ENCODE measurements around the gene INPPL1.
"Not testable (repeated sequence)": the region's sequence is repeated elsewhere in the genome, so short reads cannot be mapped to it uniquely, and the experiment has no call there.

Gene INPPL1

GRCh38 chr11:72250661-72251464 lies 26.3 kb downstream of the INPPL1 start:
- TF ChIP-seq Cebpa-rat (IDR thresholded peaks at IDR 0.05) = no peak
- no peaks in the 10 kb centered on the region for H4K20me1 ChIP-seq
- H3K9ac ChIP-seq = no peak overlapping the region
- H3K4me1 ChIP-seq = no peaks in the 10 kb centered on the region
- H3K9me3 ChIP-seq = no peaks in the 10 kb centered on the region
- no peaks in the 10 kb centered on the region for H3K36me3 ChIP-seq
- peaks cover 21% of the 10 kb centered on the region for H3K27me3 ChIP-seq
- no peak overlapping the region for H3K27ac ChIP-seq
- H3K4me3 ChIP-seq = no peak overlapping the region
- H3K4me2 ChIP-seq = no peak overlapping the region

GRCh38 chr11:72251614-72252013 lies 27.0 kb downstream of the INPPL1 start:
- no peak overlapping the region for H3K27ac ChIP-seq
- H3K9me3 ChIP-seq = no peaks in the 10 kb centered on the region
- H4K20me1 ChIP-seq = no peaks in the 10 kb centered on the region
- H3K9ac ChIP-seq = no peak overlapping the region
- H3K4me3 ChIP-seq = no peak overlapping the region
- no peak for TF ChIP-seq Cebpa-rat (IDR thresholded peaks at IDR 0.05)
- no peak overlapping the region for H3K4me2 ChIP-seq
- peaks cover 13% of the 10 kb centered on the region for H3K27me3 ChIP-seq
- H3K4me1 ChIP-seq = no peaks in the 10 kb centered on the region
- no peaks in the 10 kb centered on the region for H3K36me3 ChIP-seq

- no peak for TF ChIP-seq Cebpa-rat (IDR thresholded peaks at IDR 0.05)
- H4K20me1 ChIP-seq = no peaks in the 10 kb centered on the region
- H3K9me3 ChIP-seq = no peaks in the 10 kb centered on the region
- no peak overlapping the region for H3K9ac ChIP-seq
- H3K36me3 ChIP-seq = no peaks in the 10 kb centered on the region
- no peak overlapping the region for H3K4me2 ChIP-seq
- H3K4me3 ChIP-seq = no peak overlapping the region
- H3K27ac ChIP-seq = no peak overlapping the region
- no peaks in the 10 kb centered on the region for H3K27me3 ChIP-seq
- H3K4me1 ChIP-seq = no peaks in the 10 kb centered on the region
Observed at GRCh38 chr11:72253392-72253791, 28.8 kb downstream of the INPPL1 start.

GRCh38 chr11:72254299-72254993 lies 29.9 kb downstream of the INPPL1 start:
- H3K4me1 ChIP-seq = no peaks in the 10 kb centered on the region
- no peak for TF ChIP-seq Cebpa-rat (IDR thresholded peaks at IDR 0.05)
- no peaks in the 10 kb centered on the region for H4K20me1 ChIP-seq
- H3K9me3 ChIP-seq = no peaks in the 10 kb centered on the region
- H3K9ac ChIP-seq = no peak overlapping the region
- H3K27me3 ChIP-seq = no peaks in the 10 kb centered on the region
- no peak overlapping the region for H3K4me3 ChIP-seq
- no peak overlapping the region for H3K4me2 ChIP-seq
- H3K36me3 ChIP-seq = no peaks in the 10 kb centered on the region
- no peak overlapping the region for H3K27ac ChIP-seq

GRCh38 chr11:72257570-72257969 lies 33.0 kb downstream of the INPPL1 start:
- TF ChIP-seq Cebpa-rat (IDR thresholded peaks at IDR 0.05) = no peak
- Histone ChIP-seq H3K4me3 (no peak overlapping the region), H3K36me3 (no peaks in the 10 kb centered on the region), H4K20me1 (no peaks in the 10 kb centered on the region), H3K27me3 (no peaks in the 10 kb centered on the region), H3K9me3 (no peaks in the 10 kb centered on the region), H3K27ac (no peak overlapping the region), H3K9ac (no peak overlapping the region), H3K4me2 (no peak overlapping the region), H3K4me1 (no peaks in the 10 kb centered on the region)

- Histone ChIP-seq H3K36me3 (no peaks in the 10 kb centered on the region), H3K9me3 (no peaks in the 10 kb centered on the region), H3K27ac (no peak overlapping the region), H3K9ac (no peak overlapping the region), H4K20me1 (no peaks in the 10 kb centered on the region), H3K4me1 (no peaks in the 10 kb centered on the region), H3K27me3 (no peaks in the 10 kb centered on the region), H3K4me2 (no peak overlapping the region), H3K4me3 (no peak overlapping the region)
- no peak for TF ChIP-seq Cebpa-rat (IDR thresholded peaks at IDR 0.05)
Observed at GRCh38 chr11:72259490-72259889, 34.9 kb downstream of the INPPL1 start.

- Histone ChIP-seq H3K4me3 (no peak overlapping the region), H3K9me3 (no peaks in the 10 kb centered on the region), H3K4me2 (no peak overlapping the region), H3K27me3 (no peaks in the 10 kb centered on the region), H3K9ac (no peak overlapping the region), H4K20me1 (no peaks in the 10 kb centered on the region), H3K4me1 (peaks cover 4% of the 10 kb centered on the region), H3K27ac (no peak overlapping the region), H3K36me3 (no peaks in the 10 kb centered on the region)
- no peak for TF ChIP-seq Cebpa-rat (IDR thresholded peaks at IDR 0.05)
Observed at GRCh38 chr11:72260574-72260973, 36.0 kb downstream of the INPPL1 start.

- H3K4me1 ChIP-seq = peaks cover 24% of the 10 kb centered on the region
- no peak overlapping the region for H3K27ac ChIP-seq
- no peaks in the 10 kb centered on the region for H3K9me3 ChIP-seq
- no peaks in the 10 kb centered on the region for H3K36me3 ChIP-seq
- H4K20me1 ChIP-seq = no peaks in the 10 kb centered on the region
- no peak for TF ChIP-seq Cebpa-rat (IDR thresholded peaks at IDR 0.05)
- H3K9ac ChIP-seq = no peak overlapping the region
- no peak overlapping the region for H3K4me2 ChIP-seq
- H3K27me3 ChIP-seq = no peaks in the 10 kb centered on the region
- H3K4me3 ChIP-seq = no peak overlapping the region
Observed at GRCh38 chr11:72263361-72263760, 38.8 kb downstream of the INPPL1 start.

GRCh38 chr11:72265951-72266350 lies 41.4 kb downstream of the INPPL1 start:
- H3K27ac ChIP-seq = no peak overlapping the region
- peak overlapping the region; percentile 64 for H3K4me2 ChIP-seq
- H3K27me3 ChIP-seq = no peaks in the 10 kb centered on the region
- no peak overlapping the region for H3K4me3 ChIP-seq
- H3K4me1 ChIP-seq = peaks cover 24% of the 10 kb centered on the region
- no peaks in the 10 kb centered on the region for H3K36me3 ChIP-seq
- no peaks in the 10 kb centered on the region for H3K9me3 ChIP-seq
- peak overlapping the region; percentile 5; the same call in 1 of the 2 replicates for H3K9ac ChIP-seq
- H4K20me1 ChIP-seq = no peaks in the 10 kb centered on the region
- TF ChIP-seq Cebpa-rat (IDR thresholded peaks at IDR 0.05) = no peak

- not testable (repeated sequence) for H4K20me1 ChIP-seq, H3K36me3 ChIP-seq, H3K9ac ChIP-seq, H3K9me3 ChIP-seq, H3K4me3 ChIP-seq, H3K27ac ChIP-seq, H3K27me3 ChIP-seq
- H3K4me1 ChIP-seq = peaks cover 24% of the 10 kb centered on the region
- H3K4me2 ChIP-seq = peak overlapping the region; percentile 64; the same call in 1 of the 2 replicates
Observed at GRCh38 chr11:72266960-72267359, 42.4 kb downstream of the INPPL1 start.

Measured in BLaER1 (cell line).